GM21390 (cell line): Measurements from ENCODE around the gene PTX3.

ENCODE experiments used
- ATAC-seq: cut with Tn5 transposase; IDR thresholded peaks from one replicate; pipeline ENCODE4 v1.9.1; 2021; ENCODE audit not compliant: unreplicated experiment

Gene PTX3

DNA sequence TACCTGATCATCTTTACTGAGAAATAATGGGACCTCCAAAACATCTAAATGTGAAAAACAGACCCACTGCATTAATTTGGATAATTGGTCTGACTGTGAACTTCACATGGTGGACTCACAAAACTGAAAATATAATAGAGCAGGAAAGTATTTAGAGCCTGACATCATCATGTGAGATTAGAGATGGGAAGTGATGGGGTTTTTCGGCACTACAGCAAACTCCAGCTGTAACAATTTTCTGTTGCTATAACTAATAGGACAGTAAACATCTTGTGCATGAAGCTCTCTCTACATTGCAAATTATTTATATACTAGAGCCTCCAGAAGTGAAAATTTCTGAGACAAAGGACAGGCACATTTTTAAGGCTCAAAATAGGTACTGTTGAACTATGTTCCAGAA, 34.4 kb downstream of the PTX3 start:
- ATAC-seq = no peak

DNA sequence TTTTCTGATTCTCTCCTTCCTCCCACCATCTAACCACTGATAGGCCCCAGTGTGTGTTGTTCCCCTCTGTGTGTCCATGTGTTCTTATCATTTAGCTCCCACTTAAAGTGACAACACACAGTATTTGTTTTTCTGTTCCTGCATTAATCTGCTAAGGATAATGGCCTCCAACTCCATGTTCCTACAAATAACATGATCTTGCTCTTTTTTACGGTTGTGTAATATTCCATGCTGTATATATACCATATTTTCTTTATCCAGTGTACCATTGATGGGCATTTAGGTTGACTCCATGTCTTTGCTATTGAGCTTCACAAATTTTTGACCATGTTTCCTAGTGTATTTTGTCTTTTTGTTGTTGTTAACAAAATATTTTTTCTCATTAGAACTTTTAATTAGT, 36.0 kb downstream of the PTX3 start:
- no peak for ATAC-seq

DNA sequence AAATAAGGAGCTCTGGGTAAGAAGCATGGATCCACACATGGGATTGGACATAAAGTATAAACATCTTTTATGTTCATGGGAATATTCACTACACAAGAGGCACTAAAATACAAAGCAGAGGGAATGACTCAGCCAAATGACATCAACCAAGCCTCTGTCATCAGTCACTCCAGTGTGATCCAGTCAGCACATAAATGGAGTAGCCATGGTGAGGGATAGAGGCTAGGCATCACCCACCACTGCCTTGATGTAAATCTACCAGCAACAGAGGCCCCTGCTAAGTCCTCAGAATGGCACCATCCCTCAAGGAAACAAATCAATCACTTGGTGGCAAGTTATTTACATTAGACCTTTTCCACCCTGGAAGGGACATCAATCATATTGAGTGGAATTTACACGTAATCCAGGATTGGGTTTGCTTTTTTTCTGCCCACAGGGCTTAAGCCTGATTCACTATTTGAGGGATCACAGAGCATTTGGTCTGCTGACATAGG, 39.3 kb downstream of the PTX3 start:
- no peak for ATAC-seq

DNA sequence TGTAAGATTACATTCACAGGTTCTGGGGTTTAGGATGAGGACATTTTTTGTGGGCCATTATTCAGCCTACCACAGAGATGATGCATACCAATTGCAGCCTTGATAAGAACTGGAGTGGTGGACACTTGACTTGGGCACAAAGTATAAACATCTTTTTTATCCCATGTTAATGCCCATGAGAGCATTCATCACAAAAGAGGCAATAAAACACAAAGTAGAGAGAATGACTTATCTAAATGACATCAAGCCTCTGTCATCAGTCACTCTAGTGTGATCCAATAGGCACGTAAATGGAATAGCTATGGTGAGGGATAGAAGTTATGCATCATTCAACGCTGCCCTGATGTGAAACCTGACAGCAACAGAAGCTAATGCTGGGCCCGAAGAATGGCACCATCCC, 40.8 kb downstream of the PTX3 start:
- no peak for ATAC-seq

DNA sequence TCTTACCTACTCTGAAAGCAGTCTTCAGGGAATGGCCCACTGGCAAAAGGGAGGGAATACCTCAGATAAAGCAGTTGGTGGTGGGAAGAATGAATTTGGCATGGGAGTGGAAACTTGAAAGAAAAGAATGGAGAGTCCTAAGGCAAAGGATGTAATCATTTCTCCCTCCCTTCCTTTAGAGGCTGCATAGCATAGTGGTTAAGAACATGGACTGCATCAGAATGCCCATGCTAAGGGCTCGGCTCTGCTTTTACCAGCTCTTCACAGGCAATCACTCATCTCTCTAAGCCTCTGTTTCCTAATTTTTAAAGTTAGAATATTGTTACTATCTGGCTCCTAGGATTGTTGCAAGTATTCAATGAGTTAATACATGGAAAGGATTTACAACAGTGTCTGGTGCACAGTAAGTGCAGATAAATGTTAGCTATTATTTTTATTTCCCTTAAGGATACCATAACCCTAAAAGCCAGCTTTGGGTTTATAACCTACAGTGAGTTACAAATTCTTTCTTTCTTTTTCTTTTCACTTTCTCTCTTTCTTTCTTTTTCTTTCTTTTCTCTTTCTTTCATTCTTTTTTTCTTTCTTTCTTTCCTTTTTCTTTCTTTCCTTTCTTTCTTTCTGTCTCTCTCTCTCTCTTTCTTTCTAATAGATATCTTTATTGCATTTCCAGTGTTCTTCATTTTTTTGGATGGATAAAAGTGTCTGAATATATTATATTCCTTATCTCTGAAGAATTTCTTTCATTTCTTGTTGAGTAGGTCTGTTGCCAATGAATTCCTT, 43.0 kb downstream of the PTX3 start:
- no peak for ATAC-seq

DNA sequence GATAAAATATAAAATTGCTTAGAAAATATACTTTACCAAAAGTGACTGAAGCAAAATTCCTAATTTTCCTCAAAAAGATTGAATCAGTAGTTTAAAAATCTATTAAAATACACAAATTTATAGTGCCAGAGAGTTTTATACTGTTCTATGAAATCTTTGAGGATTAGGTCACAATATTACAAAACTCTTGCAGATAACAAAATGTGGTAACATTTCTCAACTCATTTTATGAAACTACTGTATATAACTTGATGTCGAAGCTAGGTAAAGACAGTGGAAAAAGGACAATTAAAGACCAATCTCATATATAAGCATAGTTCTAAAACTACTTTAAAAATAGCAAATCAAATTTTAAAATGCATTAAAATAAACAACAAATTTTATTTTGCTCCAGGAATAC, 50.7 kb downstream of the PTX3 start:
- ATAC-seq = no peak

DNA sequence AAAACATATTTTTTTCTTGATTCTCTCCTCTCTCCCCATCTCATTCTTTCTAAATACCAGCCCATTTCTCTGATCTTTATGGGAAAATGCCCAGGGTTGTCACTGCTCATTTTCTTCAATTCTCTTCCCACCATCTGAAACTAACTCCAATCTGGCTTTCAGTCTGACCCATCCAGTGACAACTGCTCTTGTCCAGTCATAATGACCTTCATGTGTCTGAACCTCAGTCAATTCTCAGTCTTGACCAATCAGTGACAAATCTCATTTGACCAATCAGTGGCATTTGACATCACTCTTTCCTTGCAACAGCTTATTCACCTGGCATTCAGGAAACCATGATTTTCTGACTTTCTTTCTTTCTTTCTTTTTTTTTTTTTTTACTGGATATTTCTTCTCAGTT, 51.5 kb downstream of the PTX3 start:
- no peak for ATAC-seq

DNA sequence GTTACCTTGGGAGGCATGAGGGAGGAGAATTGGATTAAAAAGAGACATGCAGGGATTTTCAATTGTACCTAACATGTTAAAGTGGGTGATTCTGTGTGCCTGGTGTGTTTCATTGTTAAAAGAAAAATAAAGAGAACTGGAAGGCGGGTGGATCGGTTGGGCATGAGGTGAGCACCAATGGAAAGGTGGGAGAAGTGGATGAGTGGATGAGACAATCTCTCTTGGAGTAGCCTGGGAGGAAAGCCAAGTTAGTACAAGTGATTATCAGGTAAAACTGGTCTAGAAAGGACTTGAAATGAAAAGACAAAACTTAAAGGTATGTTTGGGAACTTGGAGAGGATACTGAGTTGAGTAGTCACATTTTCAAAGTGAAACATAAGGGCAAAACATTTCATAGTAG, 54.5 kb downstream of the PTX3 start:
- no peak for ATAC-seq
